DMS153 treated with DMSO at 0.1 percent for 48 hours (cell line): Measurements from ENCODE around the gene ACYP2.

ENCODE experiments used
- DNase-seq: peaks from one replicate; lab custom pipeline; 2025; ENCODE audit not compliant: unreplicated experiment; lab: John Stamatoyannopoulos, UW

Gene ACYP2

GRCh38 chr2:54149638-54150441, 34.4 kb downstream of the ACYP2 start:
- DNase-seq, result no peak

- no peak for DNase-seq
These were observed 42.9 kb downstream of the ACYP2 start for GRCh38 chr2:54158311-54158710.

GRCh38 chr2:54161660-54162424, 46.4 kb downstream of the ACYP2 start:
- no peak for DNase-seq

- DNase-seq, result no peak
These were observed 48.7 kb downstream of the ACYP2 start for GRCh38 chr2:54164106-54164505.

GRCh38 chr2:54166121-54166773, 50.8 kb downstream of the ACYP2 start:
- DNase-seq, result no peak

GRCh38 chr2:54176577-54176976, 61.2 kb downstream of the ACYP2 start:
- DNase-seq, result no peak

GRCh38 chr2:54183281-54183680, 67.9 kb downstream of the ACYP2 start:
- no peak for DNase-seq

GRCh38 chr2:54183972-54184371, 68.6 kb downstream of the ACYP2 start:
- DNase-seq, result no peak

GRCh38 chr2:54185105-54185504, 69.7 kb downstream of the ACYP2 start:
- no peak for DNase-seq

GRCh38 chr2:54187331-54187730, 71.9 kb downstream of the ACYP2 start:
- DNase-seq, result no peak

- no peak for DNase-seq
These were observed 74.1 kb downstream of the ACYP2 start for GRCh38 chr2:54189539-54189938.

- no peak for DNase-seq
These were observed 76.1 kb downstream of the ACYP2 start for GRCh38 chr2:54191361-54192135.

- DNase-seq, result no peak
These were observed 79.6 kb downstream of the ACYP2 start for GRCh38 chr2:54194761-54195750.

- DNase-seq, result no peak
These were observed 81.2 kb downstream of the ACYP2 start for GRCh38 chr2:54196646-54197045.

GRCh38 chr2:54204476-54204875, 89.1 kb downstream of the ACYP2 start:
- DNase-seq, result no peak

- peak; percentile 3 for DNase-seq
These were observed 91.2 kb downstream of the ACYP2 start for GRCh38 chr2:54206596-54206995.

- no peak for DNase-seq
These were observed 92.3 kb downstream of the ACYP2 start for GRCh38 chr2:54207666-54208195.

- no peak for DNase-seq
These were observed 93.2 kb downstream of the ACYP2 start for GRCh38 chr2:54208364-54209240.

- no peak for DNase-seq
These were observed 94.0 kb downstream of the ACYP2 start for GRCh38 chr2:54209379-54209778.
